GDM1 (cell line): ENCODE results near the gene MUC4.
"Not testable (repeated sequence)": the region's sequence is repeated elsewhere in the genome, so short reads cannot be mapped to it uniquely, and the experiment has no call there.

Experiments
- DNase-seq: peaks from one replicate; lab custom pipeline; 2025; lab: John Stamatoyannopoulos, UW

MUC4 gene

DNA sequence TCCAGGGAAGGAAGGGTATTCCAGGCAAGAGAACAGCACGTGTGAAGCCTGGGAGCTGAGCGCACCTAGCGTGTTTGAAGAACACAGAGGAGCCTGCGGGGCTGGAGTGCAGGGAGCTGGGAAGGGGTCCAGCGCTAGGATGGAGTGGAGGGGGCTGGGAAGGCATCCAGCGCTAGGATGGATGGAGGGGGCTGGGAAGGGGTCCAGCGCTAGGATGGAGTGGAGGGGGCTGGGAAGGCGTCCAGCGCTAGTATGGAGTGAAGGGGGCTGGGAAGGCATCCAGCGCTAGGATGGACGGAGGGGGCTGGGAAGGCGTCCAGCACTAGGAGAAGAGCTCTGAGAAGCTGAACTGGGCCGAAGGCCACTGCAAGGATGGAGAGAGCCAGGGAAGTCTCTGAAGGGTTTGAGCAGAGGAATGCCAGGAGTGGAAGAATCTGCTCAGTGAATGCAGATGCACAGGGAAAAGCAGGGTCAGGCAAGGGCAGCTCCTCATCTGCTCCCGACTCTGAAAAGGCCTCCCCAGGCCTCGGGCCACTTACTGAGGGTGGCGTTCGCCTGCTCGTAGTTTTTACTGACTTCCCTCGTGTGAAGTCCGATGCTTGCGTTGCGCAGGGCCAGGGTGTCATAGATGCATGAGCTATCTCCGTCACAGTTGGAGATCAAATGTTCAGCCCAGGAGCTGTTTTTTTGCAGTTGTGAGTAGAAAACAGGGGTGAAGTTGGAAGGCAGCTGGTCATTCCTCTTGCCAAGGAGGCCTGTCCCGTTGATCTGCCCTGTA is 51.2 kb downstream of the MUC4 start:
- no peak for DNase-seq

GRCh38 chr3:195758721-195759353 is 52.9 kb downstream of the MUC4 start:
- no peak for DNase-seq

GRCh38 chr3:195757827-195758226 is 53.9 kb downstream of the MUC4 start:
- no peak for DNase-seq

DNA sequence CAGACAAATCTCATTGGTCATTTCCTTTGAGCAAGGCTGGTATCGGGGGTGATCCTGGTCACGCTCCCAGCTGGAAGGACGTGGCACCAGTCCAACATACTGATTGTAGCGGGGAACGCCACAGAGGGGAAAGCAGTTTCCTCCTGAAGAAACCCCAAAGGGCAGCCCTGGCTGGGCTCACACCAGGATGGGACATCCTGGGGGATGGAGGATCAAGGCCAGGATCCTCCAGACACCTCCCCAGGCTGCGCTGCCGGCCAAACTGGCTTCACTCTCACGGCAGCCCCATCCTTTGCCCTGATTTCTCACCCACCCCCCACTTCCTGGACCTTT is 54.3 kb downstream of the MUC4 start:
- no peak for DNase-seq

- no peak for DNase-seq
These were observed 55.7 kb downstream of the MUC4 start for GRCh38 chr3:195755791-195756676.

- DNase-seq, result no peak
These were observed 56.3 kb downstream of the MUC4 start for GRCh38 chr3:195755391-195755790.

GRCh38 chr3:195754906-195755305 is 56.8 kb downstream of the MUC4 start:
- no peak for DNase-seq

GRCh38 chr3:195754141-195754540 is 57.6 kb downstream of the MUC4 start:
- no peak for DNase-seq

DNA sequence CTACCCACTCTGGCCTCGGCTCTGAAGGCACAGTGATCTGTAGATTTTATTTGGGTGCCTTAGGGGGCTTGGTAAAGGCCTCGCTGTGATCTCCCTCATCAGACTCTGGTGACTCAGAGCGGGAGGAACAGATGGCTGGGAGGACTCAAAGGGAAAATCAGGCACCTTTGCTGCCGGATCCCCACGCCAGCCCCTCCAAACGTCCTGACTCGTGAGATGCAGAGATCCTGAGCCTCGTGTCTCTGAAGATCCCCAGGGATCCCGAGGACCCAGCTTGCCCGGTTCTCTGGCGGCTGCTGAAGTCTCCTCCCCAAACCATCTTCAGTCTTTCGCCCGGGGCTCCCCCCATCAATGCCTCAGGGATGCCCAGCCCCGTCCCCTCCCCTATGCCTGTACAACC is 58.1 kb downstream of the MUC4 start:
- DNase-seq, result no peak

GRCh38 chr3:195752546-195753331 is 59.0 kb downstream of the MUC4 start:
- DNase-seq, result no peak

DNA sequence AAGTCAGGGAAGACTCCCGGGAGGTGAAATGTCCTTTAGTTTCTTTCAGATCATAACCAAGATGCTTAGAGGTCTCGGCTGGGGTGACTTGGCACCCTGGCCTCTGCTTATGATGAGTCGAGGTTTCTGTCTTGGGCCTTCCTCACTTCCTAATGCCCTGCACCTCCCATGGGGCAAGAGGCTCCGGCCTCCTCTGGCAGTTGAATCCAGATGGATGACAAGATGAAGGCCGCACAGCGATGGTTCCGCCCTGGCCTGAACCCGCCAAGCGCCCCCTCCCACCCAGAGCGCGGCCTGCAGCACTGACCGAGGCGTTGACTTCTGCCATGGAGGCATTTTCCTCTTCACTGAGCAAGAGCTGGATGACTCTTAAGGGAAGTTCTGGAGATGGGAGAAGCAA is 59.7 kb downstream of the MUC4 start:
- no peak for DNase-seq

DNA sequence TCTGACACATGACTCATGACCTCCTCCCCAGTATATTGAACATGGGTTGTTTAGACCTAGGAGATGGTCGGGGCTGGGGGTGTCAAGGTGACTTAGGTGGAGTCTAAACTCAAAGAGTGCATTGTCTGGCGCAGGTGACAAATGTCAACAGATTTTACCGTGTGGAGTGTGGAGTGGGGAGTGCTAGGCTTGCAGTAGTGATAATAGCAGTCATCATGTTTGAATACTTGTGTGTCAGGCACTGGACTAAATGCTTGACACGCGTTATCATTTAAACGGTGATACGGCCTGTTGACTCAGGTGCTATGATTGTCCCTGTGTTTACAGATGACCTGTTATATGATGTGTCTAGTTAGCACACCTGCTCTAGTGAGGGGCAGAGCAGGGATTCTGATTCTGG is 60.2 kb downstream of the MUC4 start:
- no peak for DNase-seq

DNA sequence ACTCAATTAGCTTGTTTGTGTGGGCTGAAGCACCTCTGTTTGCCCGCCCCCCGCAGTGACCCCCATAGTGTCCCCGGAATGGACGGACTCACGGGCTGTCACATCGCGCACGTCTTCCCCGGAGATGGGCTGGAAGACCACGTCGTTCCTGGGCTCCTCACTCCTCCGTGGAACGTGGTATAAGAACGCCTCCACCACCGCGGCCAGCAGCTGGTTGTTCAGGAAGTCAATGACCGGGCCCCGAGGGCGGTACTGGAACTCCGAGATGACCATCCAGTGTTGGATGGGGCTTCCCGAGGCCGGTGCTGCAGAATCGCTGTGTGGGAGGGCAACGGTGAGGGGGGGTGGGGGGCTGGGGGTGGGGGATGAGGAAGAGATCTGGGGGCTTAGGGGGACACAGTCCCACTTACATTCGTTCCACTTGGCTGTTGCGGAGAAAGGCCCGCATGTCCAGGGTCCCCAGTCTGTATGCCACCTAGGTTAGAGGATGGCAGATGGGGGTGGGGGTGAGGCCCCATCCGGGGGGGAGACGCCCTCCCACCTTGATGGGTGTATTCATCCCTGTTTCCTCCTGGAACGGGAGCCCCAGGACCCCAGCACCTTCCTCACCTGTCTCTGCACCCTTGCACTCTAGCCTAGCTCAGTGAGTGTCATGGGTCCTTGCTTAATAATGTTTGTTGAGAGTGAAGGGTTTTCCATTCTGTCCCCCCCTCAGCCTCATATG is 60.8 kb downstream of the MUC4 start:
- DNase-seq, result no peak

DNA sequence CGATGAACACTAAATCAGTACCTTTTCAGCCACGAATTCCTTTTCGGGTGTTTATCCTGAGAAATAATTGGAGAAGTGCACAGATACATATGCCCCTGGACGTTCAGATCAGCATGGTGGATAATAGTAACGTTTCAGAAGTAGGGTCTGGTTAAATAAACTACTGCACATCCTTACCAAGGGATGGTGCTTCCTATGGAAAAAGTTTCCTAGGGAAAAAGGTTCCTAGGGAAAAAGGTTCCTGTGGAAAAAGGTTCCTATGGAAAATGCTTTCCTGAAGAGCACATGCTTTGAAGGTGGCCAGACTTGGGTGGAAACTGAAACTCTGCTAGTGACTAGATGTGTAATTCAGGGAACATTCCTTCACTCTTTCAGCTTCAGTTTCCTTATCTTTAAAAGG is 62.6 kb downstream of the MUC4 start:
- DNase-seq, result not testable (repeated sequence)

DNA sequence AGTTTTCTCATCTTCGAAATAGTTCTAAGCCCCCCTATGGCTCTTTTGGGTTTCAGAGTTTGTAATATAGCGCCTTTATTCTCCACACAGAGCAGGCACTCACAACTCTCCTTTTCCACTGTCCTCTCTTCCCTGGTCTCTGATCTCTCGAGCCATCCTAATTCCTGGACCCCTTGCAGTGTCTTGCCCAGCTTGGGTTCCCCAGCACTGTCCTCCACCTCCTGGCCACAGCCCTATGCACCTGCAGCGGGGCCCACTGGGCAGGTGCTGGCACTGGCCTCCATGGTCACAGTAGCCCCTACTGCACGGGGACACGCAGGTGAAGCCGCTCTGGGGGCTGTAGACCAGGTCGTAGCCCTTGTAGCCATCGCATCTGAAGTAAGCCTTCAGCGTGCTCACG is 63.1 kb downstream of the MUC4 start:
- DNase-seq, result no peak

DNA sequence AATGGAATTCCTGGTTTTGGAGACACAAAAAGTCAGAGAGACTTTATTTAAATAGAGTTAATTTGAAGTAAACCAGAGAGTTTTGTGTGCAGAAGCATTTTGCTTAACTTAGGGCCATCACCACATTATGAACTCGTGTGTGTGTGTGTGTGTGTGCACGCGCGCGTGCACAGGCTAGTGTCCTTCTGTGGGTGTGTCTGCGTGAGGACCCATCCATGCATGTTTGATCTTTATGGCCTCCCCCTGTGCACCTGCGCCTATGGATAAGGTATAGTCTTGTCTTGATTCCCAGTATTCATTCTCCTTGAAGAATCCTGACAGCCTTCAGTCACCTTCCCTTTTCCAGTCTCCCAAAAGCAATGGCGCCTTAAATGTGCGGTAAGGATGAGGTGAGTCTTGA is 65.0 kb downstream of the MUC4 start:
- no peak for DNase-seq

- DNase-seq, result no peak
These were observed 65.4 kb downstream of the MUC4 start for GRCh38 chr3:195746346-195746745.

GRCh38 chr3:195744437-195744836 is 67.3 kb downstream of the MUC4 start:
- no peak for DNase-seq

GRCh38 chr3:195739561-195740111 is 72.1 kb downstream of the MUC4 start:
- DNase-seq, result no peak

DNA sequence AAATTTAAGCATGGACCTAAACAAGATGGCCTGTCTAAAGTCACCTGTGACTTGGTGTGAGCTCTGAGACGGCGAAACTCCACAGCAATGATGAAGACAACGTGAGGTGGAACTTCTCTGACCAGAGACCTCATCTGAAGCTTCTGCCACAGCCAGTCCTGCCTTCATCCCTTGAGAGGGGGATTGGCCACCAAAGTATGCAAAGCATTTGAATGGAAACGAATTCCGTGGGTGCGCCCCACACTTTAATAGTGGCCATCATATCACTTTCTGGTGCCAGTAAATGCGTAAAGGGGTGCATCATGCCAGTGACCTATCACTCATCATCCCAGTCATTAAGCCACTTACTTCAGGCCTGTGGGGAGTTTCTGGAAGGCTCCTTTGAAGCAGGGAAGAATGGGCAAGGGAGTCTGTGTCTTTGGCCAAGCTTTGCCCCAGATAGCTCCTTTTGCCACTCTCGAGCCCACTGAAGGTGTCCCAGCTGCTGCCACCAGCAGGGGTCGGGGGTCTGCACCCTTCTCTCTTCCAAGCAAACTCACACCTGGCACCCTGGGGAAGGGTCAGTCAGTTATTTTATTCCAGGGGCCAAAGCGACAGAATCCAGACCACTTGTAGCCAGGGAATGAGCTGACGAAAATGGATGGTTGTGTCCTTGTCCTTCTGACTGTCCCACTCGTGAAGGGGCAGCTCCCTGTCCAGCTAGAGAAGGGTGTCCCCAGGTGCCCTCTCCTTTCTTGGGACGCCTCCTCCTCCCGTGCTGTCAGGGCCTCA is 73.3 kb downstream of the MUC4 start:
- DNase-seq, result no peak
